K562 (cell line): Measurements from ENCODE around the gene SLC15A3. TPM values are rescaled to one million over a fixed set of nuclear protein-coding genes. Genes with fewer than 3 reads are reported as not detected.

ENCODE experiments used
- ATAC-seq: fragments of 200-7000 bp; cut with Tn5 transposase; 3 replicates; pipeline ENCODE4 v1.9.1; 2020; ENCODE audit warnings: moderate library complexity
- BruUV-seq: library from RNA; stranded (reverse); fragments of 400-500 nt; replicated peaks from 2 replicates; lab custom pipeline; 2021; lab: Mats Ljungman, UMichigan
- CTCF ChIA-PET: fragments of 300-600 bp; formaldehyde crosslinking; extraction: SDS; loops from one replicate; lab custom pipeline; 2021; ENCODE audit warnings: low intra/inter-chr PET ratio; lab: Yijun Ruan, JAX
- POLR2A ChIA-PET: fragments of 300-600, 350-650 bp; sonication (Branson Sonifier 250); formaldehyde crosslinking; extraction: SDS; loops from one replicate; lab custom pipeline; 2021; ENCODE audit warnings: antibody characterized with exemption, inconsistent platforms; lab: Yijun Ruan, JAX
- DNase-seq, 4 experiments: peaks; one replicate each; pipeline versions ENCODE4 v3.0.0 to v3.0.0-alpha.2; 2011 to 2018; ENCODE audit warnings: low spot score in 3 of 4, mixed read lengths in 3 of 4; ENCODE audit errors: extremely low read depth in 1 of 4
- FAIRE-seq: peaks from 2 replicates; lab custom pipeline; 2011; peaks lifted over from hg19 to GRCh38; lab: Jason Lieb, UNC
- H2AFZ ChIP-seq: 2 replicates; pipeline ENCODE4 v1.6.0; 2011; ENCODE audit warnings: low read depth, low read length, control low read depth, inconsistent platforms
- H3K27ac ChIP-seq: fragments of 200-600 bp; 3 replicates; pipeline ENCODE4 v1.8.0; 2011; ENCODE audit warnings: low read depth, mild to moderate bottlenecking, control low read depth, inconsistent platforms, low read length, moderate library complexity, mixed read lengths; ENCODE audit errors: extremely low read depth
- H3K27me3 ChIP-seq, 2 experiments: fragments of 300-600 bp in 1 of 2; 2 replicates in 1 of 2; 3 replicates in 1 of 2; pipeline versions ENCODE4 v1.6.0 to v1.8.0; 2011; ENCODE audit warnings: inconsistent platforms in 2 of 2, low read length in 2 of 2, mild to moderate bottlenecking in 1 of 2, mixed read lengths in 1 of 2, moderate library complexity in 1 of 2; ENCODE audit not compliant: control insufficient read depth in 2 of 2, insufficient read depth in 2 of 2
- H3K36me3 ChIP-seq: fragments of 300-600 bp; 3 replicates; pipeline ENCODE4 v1.8.0; 2011; ENCODE audit warnings: mild to moderate bottlenecking, low read length, inconsistent platforms; ENCODE audit not compliant: control insufficient read depth, insufficient read depth
- H3K4me1 ChIP-seq, 2 experiments: fragments of 200-600 bp in 1 of 2; replicated peaks in 1 of 2; 2 replicates in 1 of 2; 3 replicates in 1 of 2; pipeline versions ENCODE4 v1.5.1 to v1.8.0; 2011; ENCODE audit warnings: inconsistent platforms in 2 of 2, low read length in 2 of 2, mild to moderate bottlenecking in 1 of 2, mixed read lengths in 1 of 2, moderate library complexity in 1 of 2; ENCODE audit not compliant: control insufficient read depth in 2 of 2, insufficient read depth in 2 of 2
- H3K4me2 ChIP-seq: 2 replicates; pipeline ENCODE4 v1.6.1; 2011; ENCODE audit warnings: low read length, control low read depth, inconsistent platforms, mixed read lengths; ENCODE audit not compliant: insufficient read depth
- H3K4me3 ChIP-seq: fragments of 200-600 bp; sonication (generic), shearing (Covaris generic); 2 replicates; pipeline ENCODE4 v1.5.1; 2016; ENCODE audit warnings: control low read depth, inconsistent platforms
- H3K79me2 ChIP-seq: fragments of 200-600 bp; 3 replicates; pipeline ENCODE4 v1.8.0; 2011; ENCODE audit warnings: low read length, inconsistent platforms; ENCODE audit not compliant: control insufficient read depth, insufficient read depth
- H3K9ac ChIP-seq, 2 experiments: 2 replicates each; pipeline versions ENCODE4 v1.6.0 to v1.6.1; 2011; ENCODE audit warnings: low read depth in 2 of 2, low read length in 2 of 2, control low read depth in 1 of 2, inconsistent platforms in 1 of 2, mild to moderate bottlenecking in 1 of 2, mixed read lengths in 1 of 2; ENCODE audit not compliant: insufficient read depth in 1 of 2
- H3K9me1 ChIP-seq: one replicate; pipeline ENCODE4 v1.6.0; 2011; ENCODE audit warnings: inconsistent platforms, mild to moderate bottlenecking, low read length, moderate library complexity; ENCODE audit not compliant: control insufficient read depth, insufficient read depth
- H3K9me3 ChIP-seq: replicated peaks from 2 replicates; pipeline ENCODE4 v1.5.1; 2011; ENCODE audit warnings: low read depth, low read length, inconsistent platforms; ENCODE audit not compliant: control insufficient read depth, insufficient read depth
- H4K20me1 ChIP-seq: replicated peaks from 2 replicates; pipeline ENCODE4 v1.6.1; 2011; ENCODE audit warnings: low read length, inconsistent platforms, mixed read lengths; ENCODE audit not compliant: control insufficient read depth, insufficient read depth
- CBX2 ChIP-seq: fragments of 200-600 bp; sonication (generic); IDR thresholded peaks from one replicate; pipeline ENCODE4 v1.6.1; 2012; ENCODE audit warnings: mild to moderate bottlenecking, low read length, inconsistent platforms; ENCODE audit not compliant: insufficient read depth, poor library complexity, severe bottlenecking
- CTCF ChIP-seq, 3 experiments: IDR thresholded peaks in 2 of 3; conservative IDR thresholded peaks in 1 of 3; 2 replicates each; pipeline ENCODE4 v1.5.1; 2011 to 2012; ENCODE audit warnings: low read length in 3 of 3, mild to moderate bottlenecking in 3 of 3, control low read depth in 2 of 3, improper control_type of control experiment in 1 of 3, inconsistent platforms in 1 of 3, low read depth in 1 of 3, mixed read lengths in 1 of 3, moderate library complexity in 1 of 3; ENCODE audit not compliant: insufficient read depth in 2 of 3
- ELF2 ChIP-seq: fragments of 250-450 bp; sonication (Bioruptor Pico); IDR thresholded peaks from 2 replicates; pipeline ENCODE4 v1.5.0; 2021; ENCODE audit warnings: mild to moderate bottlenecking
- ETV5 ChIP-seq: sonication (generic); formaldehyde crosslinking; IDR thresholded peaks from 2 replicates; pipeline ENCODE4 v1.4.0; 2020; ENCODE audit warnings: low read depth, mild to moderate bottlenecking, missing genetic modification reagents
- FOXJ3 ChIP-seq: sonication (generic); formaldehyde crosslinking; IDR thresholded peaks from 2 replicates; pipeline ENCODE4 v1.4.0; 2020; ENCODE audit warnings: mild to moderate bottlenecking, missing genetic modification reagents
- HDAC1 ChIP-seq, 2 experiments: fragments of 450-650 bp; IDR thresholded peaks; 2 replicates each; pipeline ENCODE4 v1.6.1; 2016 to 2017; ENCODE audit warnings: inconsistent platforms in 1 of 2, mild to moderate bottlenecking in 1 of 2, moderate library complexity in 1 of 2
- HDAC8 ChIP-seq: fragments of 450-650 bp; IDR thresholded peaks from 2 replicates; pipeline ENCODE4 v1.6.1; 2016; ENCODE audit warnings: mild to moderate bottlenecking, missing genetic modification characterization, moderate library complexity, missing compliant biosample characterization
- HMG20A ChIP-seq: fragments of 450-650 bp; formaldehyde crosslinking; conservative IDR thresholded peaks from 2 replicates; pipeline ENCODE4 v1.4.0; 2020; ENCODE audit warnings: mild to moderate bottlenecking, mixed read lengths
- KLF6 ChIP-seq: fragments of 250-450 bp; sonication (Bioruptor Pico); IDR thresholded peaks from 2 replicates; pipeline ENCODE4 v1.4.0; 2020; ENCODE audit warnings: mild to moderate bottlenecking, moderate library complexity, borderline replicate concordance
- MAFG ChIP-seq: fragments of 450-650 bp; conservative IDR thresholded peaks from 2 replicates; pipeline ENCODE4 v1.6.1; 2016; ENCODE audit warnings: missing genetic modification characterization, missing compliant biosample characterization
- NFATC3 ChIP-seq: fragments of 450-650 bp; IDR thresholded peaks from 2 replicates; pipeline ENCODE4 v1.6.1; 2017; ENCODE audit warnings: mild to moderate bottlenecking
- NFE2L1 ChIP-seq: fragments of 450-650 bp; IDR thresholded peaks from 2 replicates; pipeline ENCODE4 v1.6.1; 2016; ENCODE audit warnings: missing genetic modification characterization, low read depth, mild to moderate bottlenecking, missing compliant biosample characterization, moderate library complexity, borderline replicate concordance
- PML ChIP-seq: IDR thresholded peaks from 2 replicates; pipeline ENCODE4 v1.6.1; 2012; ENCODE audit warnings: low read length, inconsistent platforms
- PTTG1 ChIP-seq: fragments of 450-650 bp; IDR thresholded peaks from 2 replicates; pipeline ENCODE4 v1.6.1; 2016; ENCODE audit warnings: low read depth, mild to moderate bottlenecking, missing genetic modification characterization, missing compliant biosample characterization
- ZBTB2 ChIP-seq: fragments of 450-650 bp; IDR thresholded peaks from 2 replicates; pipeline ENCODE4 v1.6.1; 2016; ENCODE audit warnings: antibody characterized with exemption
- ZNF146 ChIP-seq: IDR thresholded peaks from one replicate; pipeline ENCODE4 v1.6.1; 2018; ENCODE audit warnings: missing compliant biosample characterization; ENCODE audit not compliant: unreplicated experiment
- ZNF197 ChIP-seq: fragments of 200-800 bp; sonication (Bioruptor generic); IDR thresholded peaks from 2 replicates; pipeline ENCODE4 v1.6.1; 2016; ENCODE audit warnings: low read depth, missing genetic modification characterization, missing compliant biosample characterization
- ZNF224 ChIP-seq: sonication (generic); formaldehyde crosslinking; IDR thresholded peaks from 2 replicates; pipeline ENCODE4 v1.8.0; 2022; ENCODE audit warnings: mild to moderate bottlenecking, missing genetic modification reagents
- ZNF23 ChIP-seq: fragments of 250-450 bp; sonication (Bioruptor Pico); IDR thresholded peaks from 2 replicates; pipeline ENCODE4 v1.4.0; 2020; ENCODE audit warnings: mild to moderate bottlenecking
- ZNF274 ChIP-seq: IDR thresholded peaks from 2 replicates; pipeline ENCODE4 v1.6.1; 2011; ENCODE audit warnings: low read depth, mild to moderate bottlenecking, low read length, moderate library complexity, borderline replicate concordance
- ZNF699 ChIP-seq: fragments of 250-450 bp; sonication (Bioruptor Pico); IDR thresholded peaks from 2 replicates; pipeline ENCODE4 v1.8.0; 2021; ENCODE audit warnings: mild to moderate bottlenecking, moderate library complexity; ENCODE audit not compliant: insufficient replicate concordance
- WGBS: fragments of 100-300 bp; shearing (Covaris generic); methylation state at CpG from one replicate; pipeline ENCODE4 v1.1.6; 2016; ENCODE audit warnings: low coverage, mixed read lengths; ENCODE audit not compliant: insufficient coverage; ENCODE audit errors: missing lambda C conversion rate; 5-methylcytosine and 5-hydroxymethylcytosine counted together
- in situ Hi-C: fragments of 300-500 bp; cut with MboI; formaldehyde crosslinking; loops from 4 replicates; pipeline ENCODE4 v1.15.0; 2018; ENCODE audit warnings: inconsistent platforms, mixed read lengths
- intact Hi-C: fragments of 100-400 bp; cut with micrococcal nuclease; formaldehyde crosslinking; loops from 2 replicates; pipeline ENCODE4 v1.14.2; 2022
- polyA plus RNA-seq, 8 experiments: library from polyadenylated mRNA; depleted of rRNA in 4 of 8; stranded (reverse) in 5 of 8; unstranded in 3 of 8; fragments of >200 nt; fragmentation: Nextera tagmentation in 2 of 8; fragmentation: Illumina TruSeq in 1 of 8; extraction: Ambion mirVana in 2 of 8; extraction: Trizol in 1 of 8; gene quantifications; 2 replicates each; pipeline versions ENCODE4 v1.2.1 to v1.2.3, GENCODE V29; 2011 to 2014; ENCODE audit warnings: inconsistent platforms in 1 of 8, missing spikeins in 1 of 8
- total RNA-seq, 7 experiments: library from RNA; depleted of rRNA in 6 of 7; stranded (reverse); fragments of >200 nt in 6 of 7; fragmentation: Illumina TruSeq in 2 of 7; extraction: Trizol in 2 of 7; gene quantifications; 2 replicates each; pipeline versions ENCODE4 v1.2.1 to v1.2.3, GENCODE V29; 2011 to 2021; ENCODE audit warnings: low replicate concordance in 1 of 7

SLC15A3 gene
- total and polyA plus RNA-seq, 9 of the 15 experiments (the other 6 are each of a cell fraction or from before 2014, with no cell fraction given) = 0.07 to 0.27 TPM; not detected in 7

- in situ Hi-C loops (no loop called here), intact Hi-C loops (no loop called here)
- CTCF ChIA-PET = no interaction called here
- H4K20me1 ChIP-seq = peaks cover 1% of the 10 kb centered on the region; the same call in 1 of the 2 replicates
- H3K4me2 ChIP-seq = no peak overlapping the region
- BruUV-seq = no TSS peak
- POLR2A ChIA-PET = no interaction called here
- H3K9ac ChIP-seq = no peak overlapping the region
- H3K79me2 ChIP-seq = peaks cover 26% of the 10 kb centered on the region
- H3K9me3 ChIP-seq = peaks cover 8% of the 10 kb centered on the region
- peaks cover 9 to 29% of the 10 kb centered on the region in 2 experiments; a peak in 4 of 5 replicates for H3K4me1 ChIP-seq
- 33% methylated on average over 5 of the region's 5 CpGs for WGBS
- H3K9me1 ChIP-seq = no peaks in the 10 kb centered on the region
- H3K27me3 ChIP-seq = no peaks in the 10 kb centered on the region
- peak overlapping the region; percentile 20 for H2AFZ ChIP-seq
- DNase-seq (no peak), ATAC-seq (no peak), FAIRE-seq (no peak)
- H3K36me3 ChIP-seq = peaks cover 3% of the 10 kb centered on the region
- H3K27ac ChIP-seq = no peak overlapping the region
- H3K4me3 ChIP-seq = no peak overlapping the region
- no peak for TF ChIP-seq ZNF146 (CRISPR knock-in tag)
- TF ChIP-seq ZNF23 (CRISPR knock-in tag) = no peak
- no peak for TF ChIP-seq NFE2L1 (tag)
- TF ChIP-seq ETV5 = no peak
- TF ChIP-seq ZNF274 = no peak
- peak in 1 of 3 experiments; percentile 23; a peak in 1 of 6 replicates for TF ChIP-seq CTCF (IDR thresholded peaks at IDR 0.05 in 2 of 3, conservative IDR thresholded peaks at IDR 0.05 in 1 of 3; ENCODE audit: insufficient read depth in 2 of 3, low read depth in 1 of 3, low read length in 3 of 3)
- no peak for TF ChIP-seq CBX2
- no peak for TF ChIP-seq ZNF699
- TF ChIP-seq MAFG (tag) = no peak
- no peak for TF ChIP-seq HDAC1 (IDR thresholded peaks at IDR 0.05)
- TF ChIP-seq PTTG1 (tag) = no peak
- no peak for TF ChIP-seq PML
- no peak for TF ChIP-seq FOXJ3
- no peak for TF ChIP-seq NFATC3
- TF ChIP-seq ELF2 (CRISPR knock-in tag) = no peak
- TF ChIP-seq ZBTB2 = no peak
- no peak for TF ChIP-seq HMG20A
- no peak for TF ChIP-seq KLF6 (CRISPR knock-in tag)
- no peak for TF ChIP-seq ZNF197 (CRISPR knock-in tag)
- TF ChIP-seq HDAC8 (tag) = no peak
- TF ChIP-seq ZNF224 (CRISPR knock-in tag) = no peak
Measured at GRCh38 chr11:60910711-60911380, 41.1 kb downstream of the SLC15A3 start.
